GM10266 (cell line): ENCODE measurements around the gene LY9.

Experiments used
- DNase-seq: peaks from one replicate; pipeline ENCODE4 v3.0.0; 2012; ENCODE audit errors: extremely low spot score
- TF ChIP-seq, protein P1 (sequence below): IDR thresholded peaks from 2 replicates; pipeline ENCODE4 v1.5.1; 2012; ENCODE audit warnings: mild to moderate bottlenecking, low read depth; ENCODE audit not compliant: control insufficient read depth, insufficient read depth; ENCODE audit errors: missing control alignments

Gene LY9

GRCh38 chr1:160806109-160806665 lies 10.2 kb downstream of the LY9 start:
- DNase-seq: no peak
- TF ChIP-seq, protein P1, sequence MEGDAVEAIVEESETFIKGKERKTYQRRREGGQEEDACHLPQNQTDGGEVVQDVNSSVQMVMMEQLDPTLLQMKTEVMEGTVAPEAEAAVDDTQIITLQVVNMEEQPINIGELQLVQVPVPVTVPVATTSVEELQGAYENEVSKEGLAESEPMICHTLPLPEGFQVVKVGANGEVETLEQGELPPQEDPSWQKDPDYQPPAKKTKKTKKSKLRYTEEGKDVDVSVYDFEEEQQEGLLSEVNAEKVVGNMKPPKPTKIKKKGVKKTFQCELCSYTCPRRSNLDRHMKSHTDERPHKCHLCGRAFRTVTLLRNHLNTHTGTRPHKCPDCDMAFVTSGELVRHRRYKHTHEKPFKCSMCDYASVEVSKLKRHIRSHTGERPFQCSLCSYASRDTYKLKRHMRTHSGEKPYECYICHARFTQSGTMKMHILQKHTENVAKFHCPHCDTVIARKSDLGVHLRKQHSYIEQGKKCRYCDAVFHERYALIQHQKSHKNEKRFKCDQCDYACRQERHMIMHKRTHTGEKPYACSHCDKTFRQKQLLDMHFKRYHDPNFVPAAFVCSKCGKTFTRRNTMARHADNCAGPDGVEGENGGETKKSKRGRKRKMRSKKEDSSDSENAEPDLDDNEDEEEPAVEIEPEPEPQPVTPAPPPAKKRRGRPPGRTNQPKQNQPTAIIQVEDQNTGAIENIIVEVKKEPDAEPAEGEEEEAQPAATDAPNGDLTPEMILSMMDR: no peak

DNA sequence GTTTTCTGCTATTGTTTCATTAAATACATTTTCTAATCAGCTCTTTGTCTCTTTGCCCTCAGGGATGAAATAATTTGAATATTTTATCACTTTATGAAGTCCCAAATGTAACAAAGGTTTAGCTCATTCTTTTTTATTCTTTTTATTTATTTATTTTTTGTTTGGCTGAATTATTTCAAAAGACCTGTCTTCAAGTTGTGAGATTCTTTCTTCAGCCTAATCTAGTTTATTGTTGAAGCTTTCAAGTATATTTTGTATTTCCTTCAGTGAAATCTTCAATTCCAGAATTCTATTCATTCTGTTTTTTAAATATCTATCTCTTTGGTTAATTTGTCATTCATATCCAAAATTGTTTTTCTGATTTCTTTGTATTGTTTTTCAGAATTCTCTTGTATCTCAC lies 10.8 kb downstream of the LY9 start:
- TF ChIP-seq, protein P1: no peak
- no peak for DNase-seq

GRCh38 chr1:160807247-160807646 lies 11.3 kb downstream of the LY9 start:
- TF ChIP-seq, protein P1: no peak
- DNase-seq: no peak

GRCh38 chr1:160807738-160808137 lies 11.8 kb downstream of the LY9 start:
- TF ChIP-seq, protein P1: no peak

DNA sequence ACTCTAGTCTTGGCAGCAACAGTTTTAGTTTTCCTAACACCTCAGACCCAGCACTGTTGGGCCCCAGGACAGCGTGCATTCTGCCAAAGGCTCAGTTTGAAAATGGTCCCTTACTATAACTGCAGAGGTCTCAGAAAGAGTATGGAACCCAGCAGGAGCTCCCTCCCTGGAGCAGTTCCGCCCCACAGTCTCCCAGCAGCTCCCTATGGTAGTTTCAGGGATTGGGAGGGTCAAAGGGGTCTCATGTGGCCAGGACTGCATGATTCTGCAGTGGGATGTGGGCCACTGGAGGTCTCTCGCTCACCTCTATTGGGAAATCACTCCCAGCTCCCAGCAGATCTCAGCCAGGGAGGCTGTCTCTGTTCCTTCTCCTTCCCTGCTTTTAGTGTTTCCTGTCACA lies 12.3 kb downstream of the LY9 start:
- no peak for DNase-seq
- TF ChIP-seq, protein P1: no peak

More at GRCh38 chr1:160807738-160808137, 11.8 kb downstream of the LY9 start:
- DNase-seq: no peak

GRCh38 chr1:160810486-160810885 lies 14.5 kb downstream of the LY9 start:
- DNase-seq: no peak
- TF ChIP-seq, protein P1: no peak

- TF ChIP-seq, protein P1: no peak
- DNase-seq: no peak
Observed at GRCh38 chr1:160811147-160811546, 15.2 kb downstream of the LY9 start.
